Left ventricle myocardium inferior (tissue), 1 donor: ENCODE data around the gene NCKAP5L. TPM values are rescaled to one million over a fixed set of nuclear protein-coding genes. Genes with fewer than 3 reads are reported as not detected.

Source experiments
- DNase-seq: peaks from one replicate; pipeline ENCODE4 v3.0.0-alpha.2; 2020
- H3K27ac ChIP-seq: fragments of 200-600 bp; replicated peaks from 2 replicates; pipeline ENCODE4 v1.8.0; 2021
- H3K27me3 ChIP-seq: fragments of 200-600 bp; 2 replicates; pipeline ENCODE4 v1.8.0; 2021; ENCODE audit warnings: low read depth
- H3K36me3 ChIP-seq: fragments of 200-600 bp; 2 replicates; pipeline ENCODE4 v1.8.0; 2021
- H3K4me1 ChIP-seq: fragments of 200-600 bp; 2 replicates; pipeline ENCODE4 v1.8.0; 2021
- H3K4me3 ChIP-seq: fragments of 200-600 bp; 2 replicates; pipeline ENCODE4 v1.8.0; 2021; ENCODE audit warnings: mild to moderate bottlenecking, moderate library complexity
- H3K9me3 ChIP-seq: fragments of 200-600 bp; replicated peaks from 2 replicates; pipeline ENCODE4 v1.8.0; 2021
- intact Hi-C: fragments of 100-400 bp; cut with micrococcal nuclease; formaldehyde crosslinking; loops from one replicate; pipeline ENCODE4 v1.11.0; 2022
- total RNA-seq: library from RNA; stranded (reverse); fragmentation: NEBNext Ultra II Directional; extraction: Animal tissue kit (Norgen Biotek cat#: 25700); gene quantifications from one replicate; pipeline ENCODE4 v1.2.1, GENCODE V29; 2021
- TF ChIP-seq, protein P1 (sequence below): fragments of 200-600 bp; IDR thresholded peaks from 2 replicates; pipeline ENCODE4 v1.8.0; 2021; ENCODE audit warnings: antibody characterized with exemption, mild to moderate bottlenecking, borderline replicate concordance
- donor health status: DM: no; HTN: yes; CAD: no; lungs with severe emphysema.

NCKAP5L gene
- total RNA-seq, 1 donor from 2014 or later = 25.5 TPM

DNA sequence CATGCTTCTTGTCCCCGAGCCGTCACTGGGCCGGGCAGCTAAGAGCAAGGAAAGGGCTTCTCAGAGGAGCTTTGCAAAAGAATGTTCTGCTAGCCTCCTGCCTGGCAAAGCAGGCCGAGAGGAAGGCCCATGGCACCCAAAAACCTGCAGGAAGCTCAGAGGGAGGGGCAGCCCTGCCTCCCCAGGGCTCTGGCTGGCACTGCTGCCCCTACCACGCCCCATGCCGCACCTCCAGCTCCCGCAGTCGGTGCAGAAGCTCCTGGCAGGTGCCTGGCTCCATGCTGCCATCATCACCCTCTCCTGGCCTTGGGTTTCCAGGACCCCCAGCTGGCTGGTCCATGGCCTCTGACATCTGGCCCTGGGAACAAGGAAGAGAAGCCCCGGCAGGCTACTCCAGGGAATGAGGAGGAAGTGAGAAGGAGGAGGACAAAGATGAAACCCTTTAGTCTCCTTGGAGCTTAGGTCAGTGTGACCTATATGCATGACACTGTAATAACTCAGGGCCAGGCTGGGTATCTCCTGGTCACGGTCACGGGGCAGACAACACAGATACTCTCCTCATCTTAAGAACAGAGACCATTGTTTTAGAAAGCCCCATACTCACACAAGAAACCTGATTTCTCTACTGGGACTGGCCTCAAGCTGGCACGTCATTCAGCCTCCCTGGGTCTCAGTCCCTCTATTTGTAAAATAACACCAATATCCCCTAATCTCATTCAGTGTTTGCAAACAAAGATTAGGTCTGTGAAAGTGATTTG lies 24.3 kb downstream of the NCKAP5L start:
- Histone ChIP-seq H3K4me1 (peaks cover 80% of the 10 kb centered on the region), H3K27ac (peak overlapping the region; percentile 40), H3K4me3 (no peak overlapping the region), H3K9me3 (no peaks in the 10 kb centered on the region), H3K27me3 (no peaks in the 10 kb centered on the region), H3K36me3 (peaks cover 66% of the 10 kb centered on the region)
- TF ChIP-seq, protein P1, sequence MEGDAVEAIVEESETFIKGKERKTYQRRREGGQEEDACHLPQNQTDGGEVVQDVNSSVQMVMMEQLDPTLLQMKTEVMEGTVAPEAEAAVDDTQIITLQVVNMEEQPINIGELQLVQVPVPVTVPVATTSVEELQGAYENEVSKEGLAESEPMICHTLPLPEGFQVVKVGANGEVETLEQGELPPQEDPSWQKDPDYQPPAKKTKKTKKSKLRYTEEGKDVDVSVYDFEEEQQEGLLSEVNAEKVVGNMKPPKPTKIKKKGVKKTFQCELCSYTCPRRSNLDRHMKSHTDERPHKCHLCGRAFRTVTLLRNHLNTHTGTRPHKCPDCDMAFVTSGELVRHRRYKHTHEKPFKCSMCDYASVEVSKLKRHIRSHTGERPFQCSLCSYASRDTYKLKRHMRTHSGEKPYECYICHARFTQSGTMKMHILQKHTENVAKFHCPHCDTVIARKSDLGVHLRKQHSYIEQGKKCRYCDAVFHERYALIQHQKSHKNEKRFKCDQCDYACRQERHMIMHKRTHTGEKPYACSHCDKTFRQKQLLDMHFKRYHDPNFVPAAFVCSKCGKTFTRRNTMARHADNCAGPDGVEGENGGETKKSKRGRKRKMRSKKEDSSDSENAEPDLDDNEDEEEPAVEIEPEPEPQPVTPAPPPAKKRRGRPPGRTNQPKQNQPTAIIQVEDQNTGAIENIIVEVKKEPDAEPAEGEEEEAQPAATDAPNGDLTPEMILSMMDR = no peak
- intact Hi-C loops = no loop called here
- DNase-seq = no peak

DNA sequence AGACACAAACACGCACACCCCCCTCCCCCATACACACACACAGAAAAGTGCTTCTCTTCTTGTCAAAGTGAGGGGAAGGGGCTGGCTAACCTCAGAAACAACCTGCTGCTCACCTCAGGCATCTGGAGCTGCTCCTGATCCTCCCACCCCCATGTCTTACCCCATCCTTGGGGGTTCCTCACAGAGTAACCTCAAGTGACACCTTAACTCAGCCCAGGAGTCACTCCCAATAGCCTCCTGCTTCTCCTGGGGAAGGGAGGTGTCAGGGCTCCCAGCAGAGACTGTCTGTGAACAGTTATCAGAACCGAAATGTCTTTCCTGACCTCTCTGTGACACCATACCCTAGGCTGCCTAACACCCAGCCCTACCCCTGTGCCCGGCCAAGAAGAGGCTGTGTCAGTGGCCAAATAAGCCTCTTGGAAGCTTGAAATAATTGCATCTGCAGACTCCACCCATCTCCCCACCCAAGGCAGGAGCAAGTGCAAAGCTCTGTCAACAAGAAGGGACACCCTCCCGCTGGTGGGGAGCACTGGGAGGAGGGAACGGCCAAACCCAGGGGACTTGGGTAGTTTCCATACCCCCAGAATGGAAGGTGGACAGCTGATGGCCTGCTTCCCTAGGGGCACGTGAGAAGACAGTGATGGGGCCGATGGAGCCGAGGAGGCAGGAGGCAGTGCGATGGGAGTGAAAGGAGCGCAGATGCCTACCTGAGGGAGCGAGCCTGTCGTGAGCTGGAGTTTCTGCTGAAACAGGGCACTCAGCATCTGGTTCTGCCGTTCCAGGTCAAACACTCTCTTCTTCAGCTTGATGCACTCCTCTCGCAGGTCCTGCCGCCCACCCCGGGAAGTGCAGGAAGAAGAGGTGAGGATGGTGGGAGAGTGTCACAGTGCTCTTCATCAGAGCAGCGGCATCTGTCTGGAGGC lies 26.8 kb downstream of the NCKAP5L start:
- Histone ChIP-seq H3K27ac (peak overlapping the region; percentile 79), H3K9me3 (no peaks in the 10 kb centered on the region), H3K36me3 (peaks cover 90% of the 10 kb centered on the region), H3K27me3 (no peaks in the 10 kb centered on the region), H3K4me3 (no peak overlapping the region), H3K4me1 (peaks cover 55% of the 10 kb centered on the region)
- TF ChIP-seq, protein P1 = no peak
- no peak for DNase-seq
- intact Hi-C loops = no loop called here

DNA sequence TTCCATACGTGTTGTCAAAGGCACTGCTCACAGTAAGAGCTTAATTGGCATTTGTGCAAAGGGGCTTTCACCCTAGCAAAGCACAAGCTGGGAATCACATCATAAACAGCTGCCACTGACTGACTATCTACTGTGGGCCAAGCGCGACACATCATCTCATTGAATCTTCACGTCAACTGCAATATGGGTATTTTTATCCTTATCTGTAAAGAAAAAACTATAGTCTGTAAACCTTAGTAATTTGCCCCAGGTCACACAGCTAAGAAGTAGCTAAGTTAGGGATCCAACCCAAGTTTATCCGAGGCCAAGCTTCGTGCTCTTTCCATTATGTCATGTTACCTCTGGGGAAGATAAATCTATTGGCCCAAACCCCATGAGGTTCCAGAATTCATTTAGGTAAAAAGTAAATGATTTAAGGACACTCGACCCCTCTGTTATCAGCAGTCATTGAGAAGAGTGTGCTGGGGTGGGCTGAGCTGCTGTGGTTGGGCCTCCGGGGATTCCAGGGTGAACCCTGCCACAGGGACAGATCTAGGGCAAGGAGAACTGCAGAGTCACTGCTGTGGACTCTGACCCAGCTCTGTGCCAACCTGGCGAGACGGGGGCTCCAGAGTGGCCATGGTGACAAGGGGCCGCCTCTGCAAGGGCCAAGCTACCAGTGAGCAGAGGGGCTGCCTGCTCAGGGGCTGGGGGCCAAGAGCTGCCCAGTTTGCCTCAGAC lies 27.6 kb downstream of the NCKAP5L start:
- intact Hi-C loops = no loop called here
- Histone ChIP-seq H3K4me3 (no peak overlapping the region), H3K27me3 (no peaks in the 10 kb centered on the region), H3K27ac (peak overlapping the region; percentile 79), H3K9me3 (no peaks in the 10 kb centered on the region), H3K36me3 (peaks cover 94% of the 10 kb centered on the region), H3K4me1 (peaks cover 47% of the 10 kb centered on the region)
- no peak for DNase-seq
- TF ChIP-seq, protein P1 = no peak

DNA sequence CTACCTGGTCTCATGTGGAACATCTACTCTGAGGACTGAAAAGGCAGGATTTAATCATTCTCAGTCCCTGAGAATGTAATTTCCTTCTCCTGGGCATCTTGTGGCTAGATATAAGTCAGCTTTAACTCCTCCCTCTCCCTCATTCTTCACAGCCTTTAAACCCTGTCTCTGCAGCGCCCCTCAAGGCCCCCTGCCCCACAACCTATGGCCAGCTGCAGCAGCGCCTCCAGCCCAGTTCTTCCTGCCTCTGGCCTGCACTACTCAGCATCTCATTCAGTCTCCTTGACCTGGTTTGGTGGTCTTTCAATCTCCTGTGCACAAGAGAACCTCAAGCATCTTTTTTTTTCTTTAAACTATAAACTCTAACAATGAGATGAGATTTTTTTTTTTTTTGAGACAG lies 29.3 kb downstream of the NCKAP5L start:
- TF ChIP-seq, protein P1 = no peak
- no peak for DNase-seq
- Histone ChIP-seq H3K9me3 (no peaks in the 10 kb centered on the region), H3K27me3 (no peaks in the 10 kb centered on the region), H3K4me3 (no peak overlapping the region), H3K27ac (peak overlapping the region; percentile 79), H3K4me1 (peaks cover 40% of the 10 kb centered on the region), H3K36me3 (peaks cover 90% of the 10 kb centered on the region)
- intact Hi-C loops = no loop called here

DNA sequence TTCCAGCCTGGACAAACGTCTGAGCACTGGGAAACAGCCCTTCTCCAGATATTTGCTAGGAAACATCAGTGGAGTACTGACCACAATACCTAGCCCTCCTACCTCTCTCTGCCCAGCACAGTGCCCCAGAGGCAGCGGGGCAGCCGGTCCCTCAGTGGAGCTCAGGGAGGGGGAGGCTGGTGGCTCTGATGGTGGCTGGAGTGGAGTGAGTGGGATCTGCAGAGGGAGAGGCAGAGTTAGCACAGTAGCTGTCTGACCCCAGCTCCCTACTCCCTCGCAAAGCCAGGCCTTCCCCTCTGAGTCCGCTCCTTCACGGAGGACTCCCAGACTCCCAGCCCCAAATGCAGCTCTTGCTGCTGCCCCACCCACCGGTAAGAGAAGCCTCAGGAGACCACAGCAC lies 30.0 kb downstream of the NCKAP5L start:
- no peak overlapping the region for H3K4me3 ChIP-seq
- H3K36me3 ChIP-seq = peaks cover 89% of the 10 kb centered on the region
- TF ChIP-seq, protein P1 = no peak
- intact Hi-C loops = no loop called here
- H3K27me3 ChIP-seq = no peaks in the 10 kb centered on the region
- no peaks in the 10 kb centered on the region for H3K9me3 ChIP-seq
- no peak overlapping the region for H3K27ac ChIP-seq
- peaks cover 36% of the 10 kb centered on the region for H3K4me1 ChIP-seq
- DNase-seq = no peak
